ENCODE measurements around the gene METTL3. TPM values are rescaled to one million over a fixed set of nuclear protein-coding genes. Genes with fewer than 3 reads are reported as not detected.

METTL3 gene
- total and polyA plus RNA-seq, 2 of the 8 experiments (the other 6 are each of a cell fraction or from before 2014, with no cell fraction given): 103 to 144 TPM

- Histone ChIP-seq H2AFZ (ENCODE audit: low read length) (no peak overlapping the region), H3K4me2 (ENCODE audit: insufficient read depth in 1 of 2, low read depth in 2 of 2, low read length in 2 of 2) (no peak overlapping the region), H3K4me3 (ENCODE audit: extremely low read depth in 1 of 4, insufficient read depth in 2 of 4, low read depth in 3 of 4, low read length in 4 of 4) (no peak overlapping the region), H3K36me3 (ENCODE audit: control insufficient read depth in 2 of 4, insufficient read depth in 4 of 4, low read length in 3 of 4) (peaks cover 19 to 79% (median 62%) of the 10 kb centered on the region in 4 experiments), H3K27ac (ENCODE audit: low read depth, low read length) (no peak overlapping the region), H3K79me1 (ENCODE audit: low read depth, low read length) (no peaks in the 10 kb centered on the region), H3K9ac (replicated peaks in 1 of 4; ENCODE audit: extremely low read depth in 1 of 4, low read depth in 3 of 4, low read length in 3 of 4) (no peak overlapping the region), H4K91ac (replicated peaks; ENCODE audit: insufficient read length, low read length) (no peak overlapping the region), H3K14ac (ENCODE audit: insufficient read length) (no peak overlapping the region), H3K79me2 (ENCODE audit: control insufficient read depth in 1 of 2, insufficient read depth in 2 of 2, low read length in 2 of 2) (no peaks in the 10 kb centered on the region), H4K5ac (ENCODE audit: insufficient read length, low read depth, low read length) (no peak overlapping the region), H4K8ac (ENCODE audit: extremely low read depth, insufficient read depth, low read length) (no peak overlapping the region), H3K23ac (ENCODE audit: insufficient read length) (no peak overlapping the region), H3K9me3 (ENCODE audit: insufficient read depth in 2 of 2, low read depth in 1 of 2, low read length in 1 of 2) (no peaks in the 10 kb centered on the region), H3K23me2 (ENCODE audit: low read depth, low read length) (no peaks in the 10 kb centered on the region), H2BK12ac (ENCODE audit: low read depth, low read length) (no peak overlapping the region), H2BK20ac (ENCODE audit: low read length) (no peak overlapping the region), H2BK5ac (ENCODE audit: low read depth, low read length) (0 out of 2 replicates have a peak overlapping the region, but pooled peaks have one; percentile 68), H3K4me1 (replicated peaks in 1 of 4; ENCODE audit: control insufficient read depth in 3 of 4, insufficient read depth in 4 of 4, low read length in 3 of 4) (peaks cover 0 to 2% (median 1%) of the 10 kb centered on the region in 4 experiments; a peak in 2 of 7 replicates), H3K18ac (ENCODE audit: extremely low read depth, low read length) (no peak overlapping the region), H3K56ac (replicated peaks; ENCODE audit: insufficient read length, low read depth, low read length) (no peak overlapping the region), H2BK15ac (ENCODE audit: low read length) (no peak overlapping the region), H4K20me1 (replicated peaks in 1 of 2; ENCODE audit: control insufficient read depth in 1 of 2, insufficient read depth in 2 of 2, low read length in 2 of 2) (no peaks in the 10 kb centered on the region), H3K27me3 (replicated peaks in 1 of 4; ENCODE audit: control insufficient read depth in 3 of 4, extremely low read depth in 1 of 4, insufficient read depth in 3 of 4, low read length in 3 of 4) (no peaks in the 10 kb centered on the region), H2BK120ac (replicated peaks; ENCODE audit: low read depth, low read length) (no peak overlapping the region), H2AK5ac (ENCODE audit: low read depth, low read length) (no peak overlapping the region), H3K4ac (replicated peaks; ENCODE audit: insufficient read length, low read depth, low read length) (no peak overlapping the region)
- WGBS, 2 experiments (ENCODE audit: extremely low coverage in 1 of 2, insufficient coverage in 1 of 2, insufficient read length in 1 of 2, insufficient replicate concordance in 2 of 2, low coverage in 1 of 2, low lambda C conversion rate in 2 of 2, missing lambda C conversion rate in 1 of 2): 57% methylated on average over 2 of the region's 2 CpGs; no CpG with 5 or more reads in 1 of the 2 experiments
- DNase-seq (ENCODE audit: low read depth in 1 of 2, low spot score in 2 of 2) (peak in 1 of 2 experiments; percentile 31), FAIRE-seq (no peak)
- ChIA-PET CTCF (ENCODE audit: partially characterized antibody) (interaction anchor here (0.6 to 2.4 kb wide), 10 partner anchors 13 to 334 kb away, joined by 3 to 10 read pairs (median 4); partner anchors contain the start of genes METTL3, RAB2B, SALL2 and TOX4), POLR2A (ENCODE audit: partially characterized antibody) (interaction anchor here (0.8 to 3.4 kb wide), 12 partner anchors 8 to 113 kb away, joined by 3 to 20 read pairs (median 5); partner anchors contain the start of genes METTL3, RAB2B, SALL2 and TOX4)
- TF ChIP-seq NANOG (IDR thresholded peaks at IDR 0.05; ENCODE audit: insufficient read depth, low read depth, low read length, poor library complexity, severe bottlenecking): no peak
- no peak for TF ChIP-seq USF2 (IDR thresholded peaks at IDR 0.05; ENCODE audit: low read length)
- no peak for TF ChIP-seq SP1 (IDR thresholded peaks at IDR 0.05; ENCODE audit: low read depth, low read length)
- TF ChIP-seq BCL11A (IDR thresholded peaks at IDR 0.05; ENCODE audit: low read depth in 2 of 2, low read length in 2 of 2): no peak
- TF ChIP-seq SIX5 (IDR thresholded peaks at IDR 0.05; ENCODE audit: low read depth, low read length): no peak
- no peak for TF ChIP-seq CHD2 (IDR thresholded peaks at IDR 0.05; ENCODE audit: low read length)
- TF ChIP-seq BACH1 (IDR thresholded peaks at IDR 0.05; ENCODE audit: low read length): no peak
- TF ChIP-seq CREB1 (IDR thresholded peaks at IDR 0.05): no peak
- TF ChIP-seq NRF1 (IDR thresholded peaks at IDR 0.05; ENCODE audit: low read depth, low read length): no peak
- no peak for TF ChIP-seq ATF3 (IDR thresholded peaks at IDR 0.05; ENCODE audit: insufficient read depth, low read depth, low read length)
- TF ChIP-seq SP4 (IDR thresholded peaks at IDR 0.05; ENCODE audit: low read length): no peak
Measured at GRCh38 chr14:21494902-21495762, 16.0 kb downstream of the METTL3 start.
